Measurements from ENCODE around the gene NQO1. TPM values are rescaled to one million over a fixed set of nuclear protein-coding genes. Genes with fewer than 3 reads are reported as not detected.

NQO1 gene
- total and polyA plus RNA-seq, 2 of the 13 experiments (the other 11 are each of a cell fraction or from before 2014, with no cell fraction given), result 464 to 1,060 TPM

- TF ChIP-seq ARID2 (CRISPR knock-in tag; IDR thresholded peaks at IDR 0.05; ENCODE audit: borderline replicate concordance) (peak; percentile 92), EP300 (IDR thresholded peaks at IDR 0.05; ENCODE audit: low read depth in 2 of 2, low read length in 2 of 2) (no peak), EP300 (CRISPR knock-in tag; IDR thresholded peaks at IDR 0.05; ENCODE audit: borderline replicate concordance) (no peak), ARNTL (CRISPR knock-in tag; IDR thresholded peaks at IDR 0.05) (peak; percentile 71), ZNF589 (CRISPR knock-in tag; conservative IDR thresholded peaks at IDR 0.05) (peak; percentile 91), FOXA1 (IDR thresholded peaks at IDR 0.05) (no peak), FOXA1 (CRISPR knock-in tag; IDR thresholded peaks at IDR 0.05) (no peak; the same call in none of the 2 replicates), ZBTB3 (CRISPR knock-in tag; IDR thresholded peaks at IDR 0.05; ENCODE audit: borderline replicate concordance, low read depth) (no peak), GFI1 (CRISPR knock-in tag; IDR thresholded peaks at IDR 0.05; ENCODE audit: borderline replicate concordance) (peak; percentile 76), ZNF629 (CRISPR knock-in tag; conservative IDR thresholded peaks at IDR 0.05) (no peak), ZNF18 (CRISPR knock-in tag; IDR thresholded peaks at IDR 0.05; ENCODE audit: insufficient replicate concordance) (peak; percentile 44), WIZ (CRISPR knock-in tag; IDR thresholded peaks at IDR 0.05) (peak; percentile 93), ZNF121 (CRISPR knock-in tag; IDR thresholded peaks at IDR 0.05) (peak; percentile 90), PRMT3 (CRISPR knock-in tag; IDR thresholded peaks at IDR 0.05; ENCODE audit: borderline replicate concordance, low read depth) (0 out of 2 replicates have a peak, but pooled peaks have one; percentile 69), ZFP36L2 (CRISPR knock-in tag; IDR thresholded peaks at IDR 0.05) (0 out of 2 replicates have a peak, but pooled peaks have one; percentile 68), PTBP1 (IDR thresholded peaks at IDR 0.05; ENCODE audit: low read depth, low read length, poor library complexity, severe bottlenecking) (no peak), ONECUT2 (CRISPR knock-in tag; IDR thresholded peaks at IDR 0.05) (no peak), NFKB2 (CRISPR knock-in tag; IDR thresholded peaks at IDR 0.05; ENCODE audit: borderline replicate concordance) (peak; percentile 98), DDIT3 (CRISPR knock-in tag; IDR thresholded peaks at IDR 0.05) (0 out of 2 replicates have a peak, but pooled peaks have one; percentile 73), YEATS2 (CRISPR knock-in tag; IDR thresholded peaks at IDR 0.05; ENCODE audit: borderline replicate concordance) (peak; percentile 75; the same call in 1 of the 2 replicates), THYN1 (CRISPR knock-in tag; IDR thresholded peaks at IDR 0.05; ENCODE audit: borderline replicate concordance, low read depth) (no peak; the same call in 1 of the 2 replicates), ZNF713 (CRISPR knock-in tag; IDR thresholded peaks at IDR 0.05) (no peak; the same call in none of the 2 replicates), NFAT5 (CRISPR knock-in tag; IDR thresholded peaks at IDR 0.05) (peak; percentile 91)
These were observed 28.3 kb upstream of the NQO1 start, which contains the start of gene NOB1 (continued) for GRCh38 chr16:69754469-69755310.

Data from HepG2 (cell line).